ENCODE measurements around the gene SPNS2.
"Not testable (repeated sequence)": the region's sequence is repeated elsewhere in the genome, so short reads cannot be mapped to it uniquely, and the experiment has no call there.

The SPNS2 gene

GRCh38 chr17:4576161-4576558 is 77.5 kb downstream of the SPNS2 start:
- DNase-seq: no peak

GRCh38 chr17:4576729-4577322 is 78.1 kb downstream of the SPNS2 start:
- DNase-seq: no peak

- no peak for DNase-seq
Observed at GRCh38 chr17:4577386-4577993, 78.8 kb downstream of the SPNS2 start.

- not testable (repeated sequence) for DNase-seq
Observed at GRCh38 chr17:4578349-4578748, 79.7 kb downstream of the SPNS2 start.

GRCh38 chr17:4579678-4580077 is 81.0 kb downstream of the SPNS2 start:
- DNase-seq: no peak

- no peak for DNase-seq
Observed at GRCh38 chr17:4580291-4580690, 81.6 kb downstream of the SPNS2 start.

GRCh38 chr17:4582101-4582501 is 83.4 kb downstream of the SPNS2 start:
- DNase-seq: peak in 1 of 2 donors; percentile 15

GRCh38 chr17:4582691-4583090 is 84.0 kb downstream of the SPNS2 start:
- no peak for DNase-seq

GRCh38 chr17:4583206-4583605 is 84.5 kb downstream of the SPNS2 start:
- no peak for DNase-seq

GRCh38 chr17:4583782-4584100 is 85.1 kb downstream of the SPNS2 start:
- DNase-seq: peak in 1 of 2 donors; percentile 22

- peak in 1 of 2 donors; percentile 40 for DNase-seq
Observed at GRCh38 chr17:4584101-4584916, 85.6 kb downstream of the SPNS2 start, which contains the start of gene SMTNL2. Gene SMTNL2 (plus strand): TSS chr17:4584529. CDS start chr17:4584606, 77 bp downstream.

- DNase-seq: no peak
Observed at GRCh38 chr17:4584917-4585637, 86.4 kb downstream of the SPNS2 start.

GRCh38 chr17:4585638-4585994 is 86.9 kb downstream of the SPNS2 start:
- DNase-seq: no peak

- DNase-seq: no peak
Observed at GRCh38 chr17:4586043-4586442, 87.4 kb downstream of the SPNS2 start.

GRCh38 chr17:4587195-4587594 is 88.5 kb downstream of the SPNS2 start:
- no peak for DNase-seq

- DNase-seq: no peak
Observed at GRCh38 chr17:4587803-4588202, 89.1 kb downstream of the SPNS2 start.

GRCh38 chr17:4588391-4588790 is 89.7 kb downstream of the SPNS2 start:
- no peak for DNase-seq
